GM10266 (cell line): Measurements from ENCODE around the gene EPB41L2.

Experiments used
- DNase-seq: peaks from one replicate; pipeline ENCODE4 v3.0.0; 2012; ENCODE audit errors: extremely low spot score
- CTCF ChIP-seq: IDR thresholded peaks from 2 replicates; pipeline ENCODE4 v1.5.1; 2012; ENCODE audit warnings: mild to moderate bottlenecking, low read depth; ENCODE audit not compliant: control insufficient read depth, insufficient read depth; ENCODE audit errors: missing control alignments

The EPB41L2 gene

DNA sequence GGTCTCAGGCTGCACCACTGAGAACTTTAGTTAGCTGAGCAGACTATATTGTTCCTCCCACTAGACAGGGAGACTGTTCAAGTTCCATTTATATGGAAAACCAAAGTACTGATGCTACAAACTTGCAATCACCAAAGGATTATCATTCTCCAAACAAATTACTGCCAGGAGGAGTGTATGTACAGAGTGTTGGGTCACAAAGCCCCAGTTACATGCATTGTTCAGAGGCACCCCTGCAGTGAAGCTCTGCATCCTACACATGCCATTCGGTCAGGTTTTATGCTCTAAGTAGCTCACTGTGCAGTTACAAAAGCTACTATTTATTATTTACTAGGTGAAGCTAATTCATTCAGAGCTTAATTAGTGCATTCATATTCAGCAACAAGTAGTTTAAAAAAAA, 160.0 kb downstream of the EPB41L2 start:
- no peak for TF ChIP-seq CTCF
- DNase-seq = no peak

DNA sequence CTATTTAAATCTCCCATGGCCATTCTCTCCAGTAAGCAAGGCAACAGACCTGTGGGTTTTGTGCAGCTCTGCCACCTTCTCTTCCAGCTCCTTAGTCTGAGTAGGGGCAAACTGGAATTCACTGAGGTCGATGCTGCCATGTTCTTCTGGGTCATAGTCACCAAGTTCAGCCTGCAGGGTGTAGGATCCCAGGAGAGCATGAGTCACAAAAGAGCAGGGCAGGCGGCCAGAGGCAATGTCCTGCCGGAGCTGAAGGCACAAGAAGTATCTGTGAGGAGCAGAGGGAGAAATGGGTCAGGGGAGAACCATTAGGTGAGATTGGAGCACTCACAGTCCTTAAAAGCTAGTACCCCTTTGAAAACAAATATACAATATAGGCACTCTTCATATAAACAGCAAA, 162.1 kb downstream of the EPB41L2 start:
- TF ChIP-seq CTCF = no peak
- no peak for DNase-seq

DNA sequence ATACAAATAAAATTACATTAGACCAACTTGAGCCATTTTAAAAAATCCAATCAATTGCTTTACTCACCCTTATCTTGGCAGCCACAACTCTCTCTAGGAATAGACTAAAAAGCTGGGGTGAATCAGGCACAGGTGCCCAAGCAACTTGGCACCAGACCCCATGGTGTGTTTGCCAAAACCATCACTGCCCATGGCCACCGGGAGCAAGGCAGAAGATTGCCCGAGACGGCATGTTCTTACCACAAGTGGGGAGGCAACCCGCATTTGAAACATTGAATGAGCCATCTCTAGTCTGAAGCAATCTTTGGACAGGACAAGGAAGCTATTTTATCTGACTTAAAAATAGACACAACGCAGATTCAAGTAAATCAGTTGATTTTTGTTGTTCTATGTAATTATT, 166.8 kb downstream of the EPB41L2 start:
- no peak for DNase-seq
- no peak for TF ChIP-seq CTCF

GRCh38 chr6:130895516-130895915, 167.5 kb downstream of the EPB41L2 start:
- DNase-seq = no peak
- TF ChIP-seq CTCF = no peak

- no peak for TF ChIP-seq CTCF
- no peak for DNase-seq
Observed at GRCh38 chr6:130893766-130894165, 169.3 kb downstream of the EPB41L2 start.

DNA sequence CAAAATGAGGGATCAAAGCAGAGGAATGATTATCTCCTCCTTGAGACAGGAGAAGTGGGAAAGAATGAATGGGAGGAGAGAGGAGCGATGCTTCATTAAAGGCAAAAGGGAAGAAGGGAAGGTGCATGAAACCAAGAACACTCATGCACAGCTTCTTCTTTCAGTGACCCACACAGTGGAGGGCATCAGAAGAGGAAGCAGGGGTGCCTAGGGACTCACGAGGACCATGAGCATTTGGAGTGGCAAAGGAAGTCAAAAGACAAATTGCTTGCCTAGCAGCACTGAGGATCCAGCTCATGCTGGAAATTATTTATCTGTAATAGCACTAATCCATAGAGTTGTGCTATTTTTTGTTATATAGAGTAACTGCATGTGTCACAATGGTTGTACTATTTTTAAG, 169.8 kb downstream of the EPB41L2 start:
- DNase-seq = no peak
- no peak for TF ChIP-seq CTCF

DNA sequence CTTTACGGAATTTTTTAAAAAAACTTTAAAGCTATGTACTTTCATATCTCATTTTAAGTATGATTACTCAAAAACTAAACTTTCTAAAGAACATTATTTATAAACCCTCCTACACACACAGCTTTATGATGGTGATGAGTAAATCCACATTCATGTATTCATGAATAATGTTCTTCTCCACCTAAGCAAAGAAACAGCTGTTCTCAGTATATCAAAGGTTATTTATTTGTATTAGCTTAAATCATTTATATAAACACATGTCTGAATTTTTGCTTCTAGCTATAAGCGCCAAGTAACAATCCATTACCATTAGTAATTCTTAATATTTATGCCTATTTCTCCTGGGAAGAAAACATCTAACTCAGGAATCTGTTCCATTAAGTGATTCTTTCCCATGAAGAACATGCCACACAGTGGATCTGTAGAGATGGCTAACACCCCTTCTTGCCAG, 172.5 kb downstream of the EPB41L2 start:
- no peak for DNase-seq
- no peak for TF ChIP-seq CTCF
